ENCODE data around the gene TLL1.

DNA sequence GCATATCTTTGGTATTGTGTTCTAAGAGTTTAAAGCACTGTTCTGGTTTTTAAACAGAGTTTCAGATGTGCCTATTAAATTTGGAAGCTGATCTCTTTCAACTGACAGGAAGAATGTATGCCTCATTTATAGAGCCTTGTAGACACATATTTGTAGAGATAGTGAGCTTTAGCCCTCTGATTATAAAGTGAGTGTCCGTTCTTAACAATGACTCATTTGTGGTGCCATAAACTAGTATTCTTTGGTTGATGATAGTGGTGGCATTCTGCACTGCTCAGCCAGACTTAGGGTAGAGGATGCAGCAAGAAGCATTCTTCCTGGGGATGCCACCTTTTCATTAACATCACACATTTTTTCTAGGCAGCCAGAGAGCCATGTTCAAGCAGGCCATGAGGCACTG is 121.7 kb downstream of the TLL1 start:
- TF ChIP-seq, protein P1, sequence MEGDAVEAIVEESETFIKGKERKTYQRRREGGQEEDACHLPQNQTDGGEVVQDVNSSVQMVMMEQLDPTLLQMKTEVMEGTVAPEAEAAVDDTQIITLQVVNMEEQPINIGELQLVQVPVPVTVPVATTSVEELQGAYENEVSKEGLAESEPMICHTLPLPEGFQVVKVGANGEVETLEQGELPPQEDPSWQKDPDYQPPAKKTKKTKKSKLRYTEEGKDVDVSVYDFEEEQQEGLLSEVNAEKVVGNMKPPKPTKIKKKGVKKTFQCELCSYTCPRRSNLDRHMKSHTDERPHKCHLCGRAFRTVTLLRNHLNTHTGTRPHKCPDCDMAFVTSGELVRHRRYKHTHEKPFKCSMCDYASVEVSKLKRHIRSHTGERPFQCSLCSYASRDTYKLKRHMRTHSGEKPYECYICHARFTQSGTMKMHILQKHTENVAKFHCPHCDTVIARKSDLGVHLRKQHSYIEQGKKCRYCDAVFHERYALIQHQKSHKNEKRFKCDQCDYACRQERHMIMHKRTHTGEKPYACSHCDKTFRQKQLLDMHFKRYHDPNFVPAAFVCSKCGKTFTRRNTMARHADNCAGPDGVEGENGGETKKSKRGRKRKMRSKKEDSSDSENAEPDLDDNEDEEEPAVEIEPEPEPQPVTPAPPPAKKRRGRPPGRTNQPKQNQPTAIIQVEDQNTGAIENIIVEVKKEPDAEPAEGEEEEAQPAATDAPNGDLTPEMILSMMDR (IDR thresholded peaks at IDR 0.05), result no peak
- TF ChIP-seq POLR2A (IDR thresholded peaks at IDR 0.05), result no peak
